8988T (cell line): Measurements from ENCODE around the gene SLC25A17.
"Not testable (repeated sequence)": the region's sequence is repeated elsewhere in the genome, so short reads cannot be mapped to it uniquely, and the experiment has no call there.

Source experiments
- DNase-seq: peaks from one replicate; pipeline ENCODE4 v3.0.0; 2011

SLC25A17 gene

DNA sequence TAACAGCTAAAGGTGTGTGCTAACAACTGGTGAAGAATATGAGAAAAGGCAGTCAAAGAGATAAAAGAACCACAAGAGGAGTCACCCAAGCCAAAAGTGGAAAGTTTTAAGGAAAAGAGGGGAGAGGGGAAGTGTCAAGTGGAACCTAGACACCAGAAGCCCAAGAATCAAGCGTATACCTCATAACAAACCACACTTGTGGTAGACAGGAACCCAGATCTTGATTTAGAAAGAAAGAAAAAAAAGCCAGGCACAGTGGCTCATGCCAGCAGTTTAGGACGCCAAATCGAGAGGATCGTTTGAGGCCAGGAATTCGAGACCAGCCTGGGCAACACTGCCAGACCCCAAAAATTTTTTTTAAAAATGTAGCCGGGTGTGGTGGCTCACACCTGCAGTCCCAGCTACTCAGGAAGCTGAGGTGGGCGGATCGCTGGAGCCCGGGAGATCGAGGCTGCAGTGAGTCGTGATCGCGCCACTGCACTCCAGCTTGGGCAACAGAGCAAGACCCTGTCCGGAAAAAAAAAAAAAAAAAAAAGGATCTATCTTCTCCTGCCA is 877 bp downstream of the SLC25A17 start:
- DNase-seq, result no peak

DNA sequence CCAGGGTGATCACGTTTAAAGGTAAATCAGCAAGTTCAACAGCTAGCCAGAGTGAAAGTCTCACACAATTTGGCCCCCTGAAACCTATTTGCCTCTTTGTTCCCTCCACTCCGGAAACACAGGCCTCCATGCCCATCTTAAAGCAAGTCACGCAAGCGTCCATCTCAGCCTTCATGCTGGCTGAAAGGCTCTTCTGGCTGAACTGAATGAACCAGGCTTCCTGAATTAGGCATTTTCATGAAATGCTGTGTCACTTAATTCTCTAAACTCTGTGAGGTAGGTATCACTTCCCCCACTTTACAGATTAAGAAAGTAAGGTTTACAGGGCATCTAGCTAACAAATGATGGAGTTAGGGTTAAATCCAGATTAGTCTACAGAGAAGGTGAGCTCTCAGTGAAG is 1.4 kb downstream of the SLC25A17 start:
- no peak for DNase-seq

DNA sequence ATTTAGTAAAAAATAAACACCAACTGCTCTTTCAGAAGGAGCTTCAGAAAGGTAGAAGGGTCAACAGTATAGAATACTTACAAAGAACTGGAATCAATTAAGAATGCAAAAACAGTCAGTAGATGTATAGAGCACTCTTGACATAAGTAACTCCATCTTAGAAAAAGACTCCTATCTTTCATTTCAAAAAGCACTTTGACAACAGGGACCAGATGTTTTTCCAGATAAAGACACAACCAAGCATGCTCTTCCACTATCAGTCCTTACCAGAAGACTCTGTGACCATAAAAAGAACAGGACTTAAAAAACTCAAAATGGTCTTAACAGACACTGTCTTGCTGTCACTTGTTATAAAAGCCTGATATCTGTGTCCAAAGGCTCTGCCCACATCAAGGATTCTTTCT is 5.2 kb downstream of the SLC25A17 start:
- DNase-seq, result no peak

DNA sequence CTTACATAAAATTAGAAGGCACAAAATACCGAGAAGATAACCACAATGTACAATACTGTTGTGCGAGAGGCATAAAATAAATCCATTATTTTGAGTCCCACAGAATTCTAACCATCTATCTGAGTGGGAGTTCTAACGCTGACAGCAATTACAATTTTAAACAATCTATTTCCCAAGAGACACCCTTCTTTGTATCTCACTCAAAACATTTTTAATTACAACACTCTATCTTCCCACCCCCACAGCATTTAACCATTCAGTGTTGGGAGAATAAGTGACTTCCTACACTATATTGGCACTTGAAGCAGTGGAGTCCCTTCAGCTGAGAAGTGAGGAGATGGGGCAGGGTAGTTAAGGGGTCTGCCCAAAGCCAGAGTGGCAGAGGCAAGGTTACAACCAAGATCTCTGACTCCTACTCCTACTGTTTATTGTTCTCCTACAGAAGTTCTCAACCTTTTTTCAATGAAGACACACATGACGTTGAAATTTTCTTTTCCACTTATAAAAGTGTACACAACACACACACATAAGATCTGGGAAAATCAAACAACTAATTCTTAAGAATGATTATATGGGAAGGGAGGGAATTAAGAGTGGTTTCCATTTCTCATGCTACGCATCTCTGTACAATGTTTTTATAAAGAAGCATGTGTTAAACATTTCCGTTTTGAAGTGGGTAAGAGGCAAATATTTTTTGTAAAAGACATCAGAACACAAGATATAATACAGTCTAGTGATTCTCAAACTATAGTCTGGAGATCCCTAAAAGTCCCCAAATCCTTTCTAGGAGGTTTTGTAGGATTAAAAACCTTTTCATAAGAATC is 10.9 kb downstream of the SLC25A17 start:
- no peak for DNase-seq

DNA sequence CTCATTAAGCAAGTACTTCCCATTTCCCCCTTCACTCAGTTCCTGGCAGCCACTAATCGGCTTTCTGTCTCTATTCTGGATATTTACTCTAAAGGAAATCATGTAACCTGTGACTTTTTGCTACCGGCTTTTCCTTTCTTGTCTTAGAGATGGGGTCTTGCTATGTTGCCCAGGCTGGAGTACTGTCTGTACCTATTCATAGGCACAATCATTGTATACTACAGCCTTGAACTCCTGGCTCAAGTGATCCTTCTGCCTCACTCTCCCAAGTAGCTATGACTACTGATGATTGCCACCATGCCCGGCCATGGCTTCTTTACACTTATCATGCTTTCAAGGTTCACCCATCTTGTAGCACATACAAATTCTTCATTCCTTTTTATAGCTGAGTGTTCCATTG is 12.4 kb downstream of the SLC25A17 start:
- no peak for DNase-seq

DNA sequence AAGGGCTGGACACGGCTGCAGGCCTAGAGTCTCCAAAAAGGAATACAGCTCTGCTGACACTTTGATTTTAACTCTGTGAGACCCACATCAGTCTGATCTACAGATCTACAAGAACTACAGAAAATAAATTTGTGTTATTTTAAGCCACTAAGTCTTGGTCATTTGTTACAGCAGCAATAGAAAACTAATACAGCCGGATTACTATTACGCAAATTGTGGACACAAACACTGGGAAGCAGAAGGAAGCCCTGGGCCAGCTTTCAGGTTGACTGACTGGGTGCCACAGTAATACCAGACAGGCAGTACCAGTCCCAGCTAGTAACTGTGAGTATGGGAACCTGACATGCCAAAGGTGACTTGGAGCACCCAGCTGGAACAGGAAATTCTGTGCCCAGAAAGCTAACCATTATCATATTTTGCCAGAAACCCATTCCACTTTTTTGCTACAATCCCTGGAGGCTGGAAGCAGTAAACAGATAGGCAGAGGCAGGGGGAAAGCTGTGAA is 13.4 kb downstream of the SLC25A17 start:
- DNase-seq, result no peak

DNA sequence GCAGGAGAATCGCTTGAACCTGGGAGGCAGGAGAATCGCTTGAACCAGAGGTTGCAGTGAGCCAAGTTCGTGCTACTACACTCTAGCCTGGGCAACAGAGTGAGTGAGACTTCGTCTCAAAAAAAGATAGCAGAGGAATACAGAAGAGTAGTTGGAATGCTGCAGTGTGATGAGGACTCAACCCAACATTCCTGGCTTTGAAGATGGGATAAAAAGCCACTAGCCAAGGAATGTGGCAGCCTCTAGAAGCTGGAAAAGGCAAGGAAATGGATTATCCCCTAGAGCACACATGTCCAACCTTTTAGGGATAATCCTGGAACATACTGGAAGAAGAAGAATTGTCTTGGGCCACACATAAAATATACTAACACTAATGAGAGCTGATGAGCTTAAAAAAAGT is 13.9 kb downstream of the SLC25A17 start:
- DNase-seq, result no peak

DNA sequence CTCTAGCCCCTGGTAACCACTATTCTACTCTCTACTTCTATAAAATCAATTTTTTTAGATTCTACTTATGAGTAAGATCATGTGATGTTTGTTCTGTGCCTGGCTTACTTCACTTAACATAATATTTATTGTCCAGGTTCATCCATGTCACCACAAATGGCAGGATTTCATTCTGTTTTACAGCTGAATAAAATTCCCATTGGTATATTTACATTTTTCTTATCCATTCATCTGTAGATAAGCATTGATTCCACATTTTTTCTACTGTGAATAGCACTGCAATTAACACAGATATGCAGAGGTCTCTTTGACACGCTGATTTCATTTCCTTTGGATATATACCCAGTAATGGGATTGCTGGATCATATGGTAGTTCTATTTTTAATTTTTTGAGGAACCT is 15.8 kb downstream of the SLC25A17 start:
- DNase-seq, result no peak

DNA sequence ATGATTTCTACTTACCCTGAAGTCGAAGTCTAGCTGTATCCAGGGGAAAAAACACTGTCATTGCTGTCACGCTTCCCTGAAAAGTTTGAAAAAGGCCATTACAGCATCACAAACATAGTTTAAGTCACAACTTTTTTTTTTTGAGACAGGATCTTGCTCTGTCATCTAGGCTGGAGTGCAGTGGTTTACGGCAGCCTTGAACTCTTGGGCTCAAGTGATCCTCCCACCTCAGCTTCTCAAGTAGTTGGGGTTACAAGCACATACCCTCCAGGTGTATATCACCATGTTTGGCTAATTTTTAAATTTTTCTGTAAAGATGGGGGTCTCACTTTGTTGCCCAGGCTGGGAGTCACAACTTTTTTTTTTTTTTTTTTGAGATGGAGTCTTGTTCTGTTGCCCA is 20.1 kb downstream of the SLC25A17 start:
- DNase-seq, result no peak

DNA sequence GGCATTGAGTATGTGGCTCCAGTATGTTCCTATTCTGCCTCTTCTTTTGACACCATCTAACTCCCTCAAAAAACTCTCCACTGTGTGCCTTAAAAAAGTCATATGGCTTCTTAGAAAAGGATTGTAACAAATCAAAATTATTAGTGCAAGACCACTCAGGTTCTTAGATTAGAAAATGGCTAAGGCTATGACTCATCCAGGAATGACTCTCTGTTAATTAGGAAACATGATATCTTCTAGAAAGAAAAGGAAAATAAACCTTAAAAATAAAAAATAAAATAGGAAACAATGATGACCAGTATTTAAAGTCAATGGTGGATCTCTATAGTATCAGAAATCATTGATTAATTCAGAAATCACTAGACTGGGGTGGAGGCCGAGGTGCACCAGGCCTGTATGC is 21.7 kb downstream of the SLC25A17 start:
- no peak for DNase-seq

DNA sequence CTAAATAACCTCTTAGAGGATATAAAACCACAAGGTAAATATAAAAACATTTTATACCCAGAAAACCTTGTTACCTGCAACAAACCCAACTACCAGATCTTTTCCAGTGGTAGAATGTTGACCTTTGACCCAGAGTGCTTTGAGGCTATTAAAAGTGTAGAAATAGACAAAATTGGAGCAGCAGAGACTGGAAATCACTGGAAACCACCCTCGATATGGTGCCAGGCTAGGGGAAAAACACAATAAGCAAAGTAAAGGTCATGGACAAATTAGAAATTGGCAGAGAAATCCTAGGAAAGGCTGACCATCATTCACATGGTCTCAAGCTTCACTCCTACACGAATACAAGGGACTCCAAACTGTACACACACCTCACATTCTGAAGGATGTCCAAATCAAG is 26.7 kb downstream of the SLC25A17 start:
- DNase-seq, result no peak

DNA sequence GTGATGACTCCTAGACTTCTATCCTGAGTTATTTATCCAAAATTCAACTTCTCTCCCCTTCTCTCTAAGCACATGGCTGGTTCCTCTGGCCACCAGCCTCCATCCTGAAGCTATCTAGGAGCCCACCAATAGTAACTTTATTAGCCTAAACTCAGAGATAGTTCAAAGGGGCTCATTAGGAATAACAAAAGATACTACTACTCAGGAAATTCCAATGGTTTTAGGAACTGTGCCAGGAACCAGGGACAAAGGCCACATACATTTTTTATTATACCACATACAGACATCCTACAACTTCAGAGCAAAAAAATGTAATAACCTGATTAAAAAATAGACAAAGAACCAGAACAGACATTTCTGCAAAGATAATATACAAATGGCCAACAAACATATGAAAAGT is 27.9 kb downstream of the SLC25A17 start:
- DNase-seq, result no peak

DNA sequence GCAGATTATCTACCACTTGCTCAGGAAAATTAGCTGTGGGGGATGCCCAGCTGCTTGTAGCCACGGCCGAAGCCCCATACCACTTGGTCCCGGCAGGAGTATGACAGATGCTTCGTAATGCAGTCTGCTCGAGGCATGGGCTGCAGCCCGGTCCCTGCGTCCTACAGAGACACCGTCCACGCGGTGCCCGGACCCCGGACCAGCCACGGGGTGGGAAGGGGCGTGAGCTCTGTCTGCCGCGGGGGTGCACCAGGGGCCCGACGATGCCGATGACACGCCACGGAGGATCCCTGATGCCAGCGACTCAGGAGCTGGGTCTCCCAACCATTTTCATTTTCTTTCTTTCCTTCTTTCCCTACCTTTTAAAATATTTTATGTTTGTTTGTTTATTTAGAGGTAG is 30.0 kb downstream of the SLC25A17 start:
- DNase-seq, result no peak

DNA sequence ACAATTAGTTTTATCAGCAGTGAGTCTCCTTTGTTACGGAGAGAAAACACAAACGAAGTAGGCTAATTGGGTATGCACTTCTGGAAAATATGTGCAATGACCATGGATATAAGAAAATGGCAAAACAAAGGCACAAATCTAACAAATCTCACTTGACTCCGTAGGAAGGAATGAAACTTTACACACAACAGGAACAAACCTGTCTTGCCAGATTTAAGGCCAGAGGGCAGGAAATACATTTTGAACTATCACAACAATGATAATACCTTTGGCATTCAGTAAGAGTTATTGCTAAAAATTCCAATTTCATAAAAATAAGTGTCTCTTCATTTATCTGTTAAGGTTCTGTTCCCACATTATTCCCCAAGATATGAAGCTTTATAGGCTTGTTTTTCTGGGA is 36.6 kb downstream of the SLC25A17 start:
- no peak for DNase-seq

DNA sequence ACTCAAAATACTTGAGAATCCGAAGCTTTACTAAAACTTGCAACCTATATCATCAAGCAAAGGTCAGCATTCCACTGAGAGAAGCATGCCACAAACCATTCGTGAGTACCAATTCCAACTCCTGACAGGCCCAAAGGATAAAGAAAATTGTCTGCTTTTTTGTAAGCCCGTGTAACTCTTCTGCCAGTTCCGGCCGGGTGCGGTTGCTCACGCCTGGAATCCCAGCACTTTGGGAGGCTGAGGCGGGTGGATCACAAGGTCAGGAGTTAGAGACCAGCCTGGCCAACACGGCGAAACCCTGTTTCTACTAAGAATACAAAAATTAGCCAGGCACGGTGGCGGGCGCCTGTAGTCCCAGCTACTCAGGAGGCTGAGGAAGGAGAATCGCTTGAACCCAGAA is 37.4 kb downstream of the SLC25A17 start:
- DNase-seq, result not testable (repeated sequence)

DNA sequence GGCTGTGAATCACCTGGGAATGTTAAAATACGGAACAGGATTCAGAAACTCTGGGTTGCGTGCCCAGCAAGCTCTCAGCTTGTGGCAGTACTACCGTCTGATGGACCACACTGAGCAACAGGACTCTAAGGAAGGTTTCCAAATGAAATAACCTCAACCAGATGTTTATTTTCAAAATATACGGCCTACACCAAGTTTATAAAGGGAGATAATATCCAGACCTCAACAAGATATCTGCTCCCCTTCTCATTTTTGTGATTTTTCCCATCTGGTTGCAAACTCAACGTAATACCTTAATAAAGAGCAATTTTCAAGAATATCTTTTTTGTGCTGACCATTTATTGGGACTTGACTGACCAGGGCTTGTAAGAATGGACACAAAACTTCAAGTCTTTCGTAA is 49.4 kb downstream of the SLC25A17 start:
- no peak for DNase-seq

DNA sequence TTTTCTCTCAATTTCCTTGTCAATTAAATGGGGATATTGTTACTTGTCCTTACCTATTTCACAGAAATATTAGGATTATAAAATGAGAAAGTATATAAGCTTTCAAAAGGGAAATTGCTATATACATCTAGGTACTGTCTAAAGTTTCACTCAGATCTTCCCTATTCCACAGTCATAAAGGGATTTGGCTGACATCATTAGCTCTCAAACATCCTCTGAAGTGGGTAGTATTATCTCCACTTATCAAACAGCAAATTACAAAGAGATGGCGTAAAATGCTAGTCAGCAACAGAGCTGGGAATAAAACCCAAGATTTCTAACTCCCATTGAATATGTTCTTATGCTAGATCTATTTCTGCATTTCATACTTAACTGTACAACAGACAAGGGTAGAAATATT is 50.9 kb downstream of the SLC25A17 start:
- no peak for DNase-seq

DNA sequence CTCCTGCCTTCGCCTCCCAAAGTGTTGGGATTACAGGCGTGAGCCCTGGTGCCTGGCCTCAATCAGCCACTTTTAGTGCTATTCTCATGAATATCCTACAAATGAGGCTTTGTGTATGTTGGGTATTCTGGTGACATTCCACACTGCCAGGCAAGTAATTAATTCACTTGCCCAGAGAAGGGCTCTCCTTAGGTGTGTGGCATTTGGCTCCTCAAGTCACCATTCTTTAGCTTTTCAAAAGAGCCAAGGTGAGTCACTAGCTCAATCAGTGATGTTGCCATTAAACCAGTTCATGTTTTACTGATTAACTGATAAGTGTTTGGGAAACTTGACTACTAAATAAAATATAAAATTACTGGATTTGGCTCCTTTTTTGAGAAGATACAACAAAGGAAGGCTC is 52.2 kb downstream of the SLC25A17 start:
- no peak for DNase-seq

DNA sequence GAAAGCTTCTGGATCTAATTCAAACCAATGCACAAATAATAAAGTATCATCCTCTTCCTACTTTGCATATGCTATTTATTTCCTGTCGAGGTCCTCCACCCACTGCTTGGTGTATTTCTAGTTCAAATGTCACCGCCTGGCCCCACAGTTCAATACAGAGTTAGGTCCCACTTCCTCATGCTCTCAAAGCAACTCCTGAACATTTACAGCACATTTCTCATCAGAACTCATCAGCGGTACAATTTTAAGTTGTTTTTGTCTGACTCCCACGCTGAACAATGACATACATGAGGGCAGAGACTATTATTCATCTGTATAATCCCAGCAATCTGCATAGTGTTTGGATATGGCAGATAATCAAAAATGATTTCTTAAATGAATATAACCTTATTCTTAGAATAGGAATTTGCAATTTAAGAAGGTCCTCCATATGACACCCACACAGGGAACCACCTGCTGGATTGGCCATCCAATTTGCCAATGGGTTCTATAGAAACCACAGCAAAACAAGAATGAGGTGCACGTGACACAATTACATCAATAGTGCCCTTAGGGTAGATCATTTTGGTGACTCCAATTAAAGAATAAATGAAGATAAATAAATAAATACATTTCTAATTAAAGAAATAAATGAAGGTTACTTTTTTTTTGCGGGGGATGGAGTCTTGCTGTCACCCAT is 54.2 kb downstream of the SLC25A17 start:
- DNase-seq, result no peak

DNA sequence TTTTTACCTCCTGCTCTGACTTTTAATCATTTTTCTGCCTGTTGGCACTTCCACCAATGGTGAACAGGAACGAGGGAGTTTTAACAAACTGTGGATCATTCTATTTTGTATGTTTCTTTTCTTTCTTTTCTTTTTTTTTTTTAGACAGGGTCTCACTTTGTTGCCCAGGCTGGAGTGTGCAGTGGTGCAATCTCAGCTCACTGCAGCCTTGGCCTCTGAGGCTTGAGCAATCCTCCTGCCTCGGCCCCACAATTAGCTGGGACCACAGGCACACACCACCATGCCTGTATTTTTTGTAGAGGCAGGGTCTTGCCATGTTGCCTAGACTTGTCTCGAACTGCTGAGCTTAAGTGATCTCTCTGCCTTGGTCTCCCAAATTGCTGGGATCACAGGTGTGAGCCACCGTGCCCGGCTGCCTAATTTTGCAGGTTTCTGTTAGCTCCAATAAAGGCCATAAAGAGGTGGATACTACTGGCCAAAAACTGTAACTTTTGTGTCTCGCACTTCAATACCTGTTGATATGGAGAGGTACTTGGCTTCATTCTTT is 59.8 kb downstream of the SLC25A17 start:
- no peak for DNase-seq

DNA sequence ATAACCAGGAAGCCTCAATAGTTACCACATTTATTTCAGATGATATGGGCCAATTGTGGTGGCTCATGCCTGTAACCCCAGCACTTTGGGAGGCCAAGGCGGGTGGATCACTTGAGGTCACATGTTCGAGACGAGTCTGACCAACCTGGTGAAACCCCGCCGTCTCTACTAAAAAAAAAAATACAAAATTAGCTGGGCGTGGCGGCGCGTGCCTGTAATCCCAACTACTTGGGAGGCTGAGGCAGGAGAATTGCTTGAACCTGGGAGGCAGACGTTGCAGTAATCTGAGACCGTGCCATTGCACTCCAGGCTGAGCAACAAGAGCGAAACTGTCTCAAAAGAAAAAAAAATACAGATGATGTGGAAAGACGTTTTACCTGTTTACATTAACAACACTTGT is 60.3 kb downstream of the SLC25A17 start:
- not testable (repeated sequence) for DNase-seq

DNA sequence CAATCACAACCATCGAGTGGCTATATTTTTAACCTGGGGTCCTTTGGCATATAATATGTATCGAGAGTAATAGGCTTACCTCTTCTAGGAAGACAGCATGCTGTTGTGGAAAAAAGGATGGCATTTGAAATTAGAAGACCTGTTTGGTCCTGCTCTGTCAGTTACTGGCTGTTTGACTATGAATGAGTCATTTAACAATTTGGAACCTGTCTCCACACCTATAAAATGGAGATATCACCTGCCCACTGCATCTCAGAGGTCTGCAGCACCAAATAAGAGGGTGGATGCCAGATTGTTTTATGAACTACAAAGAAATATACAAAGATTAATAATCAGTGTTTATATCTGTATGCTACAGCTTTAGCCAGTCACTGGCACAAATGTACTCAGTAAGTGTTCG is 60.8 kb downstream of the SLC25A17 start:
- DNase-seq, result no peak

DNA sequence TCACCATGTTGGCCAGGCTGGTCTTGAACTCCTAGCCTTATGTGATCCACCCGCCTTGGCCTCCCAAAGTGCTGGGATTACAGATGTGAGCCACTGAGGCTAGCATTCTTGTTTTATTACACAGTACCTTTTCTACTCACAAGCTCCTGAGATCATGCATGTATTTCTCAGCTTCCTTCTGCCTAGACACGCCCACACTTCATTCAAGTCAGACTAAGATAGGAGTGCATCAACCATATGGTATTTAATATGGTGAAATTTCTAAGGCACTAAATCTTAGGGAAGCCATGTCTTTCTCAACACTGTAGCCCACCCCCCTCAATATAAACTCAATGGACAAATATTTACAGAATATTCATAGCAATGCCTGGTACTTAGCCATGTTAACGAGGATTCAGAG is 62.1 kb downstream of the SLC25A17 start:
- DNase-seq, result no peak

DNA sequence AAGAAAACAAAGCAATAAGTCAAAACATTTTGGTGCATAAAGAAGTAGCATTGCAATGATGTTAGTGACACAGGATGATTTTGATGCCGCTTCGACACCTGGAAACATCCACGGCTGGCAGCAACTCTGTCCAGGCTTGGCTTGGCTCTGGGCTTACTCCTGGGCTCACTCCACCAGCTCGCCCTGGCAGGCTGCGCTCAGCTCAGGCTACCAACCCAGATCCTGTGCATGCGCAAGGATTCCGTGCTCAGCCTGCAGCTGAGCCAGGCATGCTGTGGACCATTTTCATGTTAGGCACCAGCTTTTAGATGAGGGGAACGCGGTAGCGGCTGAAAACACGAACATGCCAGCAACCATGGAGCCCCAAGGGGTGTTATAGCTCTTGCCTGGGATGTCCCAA is 66.0 kb downstream of the SLC25A17 start:
- DNase-seq, result no peak
